Fibroblast of villous mesenchyme (primary cell): Measurements from ENCODE around the gene SHANK3. TPM values are rescaled to one million over a fixed set of nuclear protein-coding genes. Genes with fewer than 3 reads are reported as not detected.

Experiments
- DNase-seq: peaks from one replicate; pipeline ENCODE4 v3.0.0-alpha.2; 2010; ENCODE audit warnings: low read depth
- H3K4me3 ChIP-seq: 2 replicates; pipeline ENCODE4 v1.5.1; 2011; ENCODE audit warnings: low read depth, mild to moderate bottlenecking, low read length
- CTCF ChIP-seq: IDR thresholded peaks from 2 replicates; pipeline ENCODE4 v1.5.1; 2012; ENCODE audit warnings: low read depth, mild to moderate bottlenecking, low read length; ENCODE audit not compliant: insufficient read depth
- total RNA-seq: library from RNA; depleted of rRNA; stranded (reverse); fragments of >200 nt; gene quantifications from 2 replicates; pipeline ENCODE4 v1.2.3, GENCODE V29; 2012

SHANK3 gene
- total RNA-seq, 1 donor = 0.86 TPM

GRCh38 chr22:50684501-50684900 is 11.9 kb downstream of the SHANK3 start:
- DNase-seq = no peak
- TF ChIP-seq CTCF = no peak
- H3K4me3 ChIP-seq = no peak overlapping the region

GRCh38 chr22:50684986-50685385 is 12.4 kb downstream of the SHANK3 start:
- H3K4me3 ChIP-seq = no peak overlapping the region
- DNase-seq = no peak
- TF ChIP-seq CTCF = no peak

GRCh38 chr22:50686794-50687193 is 14.2 kb downstream of the SHANK3 start:
- DNase-seq = no peak
- H3K4me3 ChIP-seq = no peak overlapping the region
- no peak for TF ChIP-seq CTCF

- DNase-seq = no peak
- TF ChIP-seq CTCF = no peak
- H3K4me3 ChIP-seq = no peak overlapping the region
Measured at GRCh38 chr22:50687829-50688228, 15.2 kb downstream of the SHANK3 start.

- no peak overlapping the region for H3K4me3 ChIP-seq
- no peak for DNase-seq
- TF ChIP-seq CTCF = no peak
Measured at GRCh38 chr22:50688448-50688847, 15.8 kb downstream of the SHANK3 start.

- H3K4me3 ChIP-seq = no peak overlapping the region
- TF ChIP-seq CTCF = peak; percentile 62
- peak; percentile 56 for DNase-seq
Measured at GRCh38 chr22:50691521-50691920, 18.9 kb downstream of the SHANK3 start.

- H3K4me3 ChIP-seq = no peak overlapping the region
- DNase-seq = no peak
- TF ChIP-seq CTCF = no peak
Measured at GRCh38 chr22:50693462-50693861, 20.8 kb downstream of the SHANK3 start.
